ENCODE measurements around the gene TPPP2.

GRCh38 chr14:21077672-21078071, 47.7 kb downstream of the TPPP2 start:
- TF ChIP-seq CTCF (IDR thresholded peaks at IDR 0.05) = no peak
- no peak for TF ChIP-seq POLR2A (IDR thresholded peaks at IDR 0.05)
